Right forelimb (tissue), 1 donor: ENCODE results near the gene ZNF207.
A peak's percentile ranks its signal among the peaks of the same experiment; 100 is the strongest.
"Not testable (repeated sequence)": the region's sequence is repeated elsewhere in the genome, so short reads cannot be mapped to it uniquely, and the experiment has no call there.

ENCODE experiments used
- DNase-seq: peaks from one replicate; pipeline ENCODE4 v3.0.0-alpha.2; 2018

ZNF207 gene

GRCh38 chr17:32335687-32336086 lies 14.3 kb upstream of the ZNF207 start:
- no peak for DNase-seq

DNA sequence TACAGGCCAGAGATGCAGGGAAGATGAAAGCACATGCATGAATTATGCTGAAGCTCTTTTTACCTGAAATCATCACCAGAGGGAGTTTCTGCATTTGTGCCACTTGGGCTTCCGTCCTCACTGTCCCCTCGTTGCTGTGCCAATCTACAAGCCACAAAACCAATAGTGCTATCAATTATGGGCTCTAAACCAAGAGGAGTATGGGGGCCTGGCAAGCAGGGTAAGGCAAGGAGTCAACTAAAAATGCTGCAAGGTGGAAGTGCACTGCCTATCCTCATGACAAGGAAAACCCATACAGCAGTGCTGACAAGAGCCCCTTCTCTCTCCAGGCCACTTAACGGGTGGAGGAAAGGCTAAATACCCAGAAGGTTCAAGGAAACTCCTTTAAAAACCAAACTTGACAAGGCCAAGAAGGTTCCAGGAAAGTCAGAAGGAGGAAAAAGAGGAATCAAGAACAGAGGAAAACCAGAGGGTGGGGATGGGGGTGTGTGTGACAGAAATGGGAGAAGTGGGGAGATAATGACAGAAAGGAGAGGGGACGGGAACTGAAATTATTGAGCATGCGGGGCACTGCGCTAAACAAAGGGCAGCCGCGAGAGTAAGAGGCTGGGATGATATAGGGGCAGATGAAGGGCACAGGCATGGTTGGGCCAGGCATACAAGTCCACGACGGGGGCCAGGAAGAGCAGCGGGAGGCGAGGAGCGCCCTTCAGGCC lies 8.7 kb upstream of the ZNF207 start:
- DNase-seq, result no peak

DNA sequence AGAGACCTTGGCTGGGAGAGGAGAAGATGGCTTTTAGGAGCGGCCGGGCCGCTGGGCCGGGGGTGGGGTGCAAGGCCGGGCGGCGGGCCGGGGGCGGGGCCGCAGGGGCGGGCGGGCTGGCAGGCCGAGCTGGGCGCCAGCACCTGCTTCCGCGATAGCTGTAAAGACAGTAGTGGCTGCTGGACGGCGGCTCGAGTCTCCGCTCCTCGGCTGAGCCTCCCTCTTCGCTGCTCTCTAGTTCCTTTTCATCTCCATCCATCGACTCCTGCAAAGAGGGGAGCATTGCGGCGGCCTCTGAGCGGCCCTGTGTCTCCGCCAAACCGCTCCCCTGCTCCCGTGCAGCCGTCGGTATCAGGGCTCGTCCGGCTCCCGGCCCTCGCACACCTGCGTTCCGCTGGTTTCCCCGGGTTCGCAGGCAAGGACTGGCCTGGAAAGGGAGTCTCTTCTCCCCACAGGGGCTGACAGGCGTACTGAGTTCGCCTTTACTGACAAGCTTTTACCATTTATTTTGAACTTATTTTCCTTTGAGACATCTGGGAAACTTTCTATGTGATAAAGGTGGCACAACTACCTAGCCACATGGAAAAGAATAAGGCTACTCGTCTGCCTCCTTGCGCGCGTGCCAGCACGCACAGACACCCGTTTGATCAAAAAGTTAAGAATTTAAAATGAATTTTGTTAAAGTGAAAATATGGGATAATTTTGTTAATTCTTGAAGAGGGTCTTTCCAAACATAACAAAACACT lies 7.9 kb upstream of the ZNF207 start, which contains the start of gene C17orf75:
Gene C17orf75, minus strand, starts transcription at position 317 of the 746 bp plus-strand sequence. Its CDS starts 34 bp downstream, at position 283.
- peak; percentile 87 for DNase-seq

- no peak for DNase-seq
Observed at GRCh38 chr17:32342603-32343325, 7.2 kb upstream of the ZNF207 start.

DNA sequence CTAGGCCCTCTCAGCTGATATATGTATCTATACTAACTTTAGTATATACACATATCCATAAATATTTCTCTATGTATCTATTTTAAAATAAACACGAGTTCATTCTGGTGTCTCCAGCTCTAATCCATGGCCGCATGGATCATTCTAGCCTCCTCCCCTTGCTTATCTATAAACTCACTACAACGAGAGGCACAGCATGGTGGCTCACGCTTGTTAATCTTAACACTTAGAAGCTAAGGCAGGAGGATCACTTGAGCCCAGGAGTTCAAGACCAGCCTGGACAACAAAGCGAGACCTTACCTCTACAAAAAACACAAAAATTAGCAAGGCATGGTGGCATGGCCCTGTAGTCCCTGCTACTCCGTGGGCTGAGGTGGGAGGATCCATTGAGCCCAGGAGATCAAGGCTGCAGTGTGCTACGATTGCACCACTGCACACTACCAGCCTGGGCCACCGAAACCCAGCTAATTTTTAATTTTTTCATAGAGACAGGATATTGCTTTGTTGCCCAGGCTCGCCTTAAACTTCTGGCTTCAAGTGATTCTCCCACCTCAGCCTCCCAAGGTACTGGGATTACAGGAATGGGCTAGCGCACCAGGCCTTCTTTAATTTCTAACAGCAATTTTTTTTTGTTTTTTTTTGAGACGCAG lies 3.9 kb upstream of the ZNF207 start:
- DNase-seq, result no peak

- no peak for DNase-seq
Observed at GRCh38 chr17:32348483-32348800, 1.5 kb upstream of the ZNF207 start.

DNA sequence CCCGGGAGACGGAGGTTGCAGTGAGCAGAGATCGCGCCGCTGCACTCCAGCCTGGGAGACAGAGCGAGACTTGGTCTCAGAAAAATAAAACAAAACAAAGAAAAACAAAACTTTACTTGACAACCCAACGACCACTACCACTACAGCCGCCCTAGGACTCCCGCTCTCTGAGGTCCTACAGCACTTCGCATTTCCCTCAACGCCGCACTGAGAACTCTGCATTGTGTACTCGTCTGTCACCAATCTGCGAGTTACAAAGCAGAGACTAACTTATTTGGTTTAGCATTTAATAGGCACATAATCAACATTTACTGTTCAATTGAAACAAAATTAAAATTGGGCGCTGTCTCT lies 479 bp upstream of the ZNF207 start:
- peak; percentile 55 for DNase-seq

DNA sequence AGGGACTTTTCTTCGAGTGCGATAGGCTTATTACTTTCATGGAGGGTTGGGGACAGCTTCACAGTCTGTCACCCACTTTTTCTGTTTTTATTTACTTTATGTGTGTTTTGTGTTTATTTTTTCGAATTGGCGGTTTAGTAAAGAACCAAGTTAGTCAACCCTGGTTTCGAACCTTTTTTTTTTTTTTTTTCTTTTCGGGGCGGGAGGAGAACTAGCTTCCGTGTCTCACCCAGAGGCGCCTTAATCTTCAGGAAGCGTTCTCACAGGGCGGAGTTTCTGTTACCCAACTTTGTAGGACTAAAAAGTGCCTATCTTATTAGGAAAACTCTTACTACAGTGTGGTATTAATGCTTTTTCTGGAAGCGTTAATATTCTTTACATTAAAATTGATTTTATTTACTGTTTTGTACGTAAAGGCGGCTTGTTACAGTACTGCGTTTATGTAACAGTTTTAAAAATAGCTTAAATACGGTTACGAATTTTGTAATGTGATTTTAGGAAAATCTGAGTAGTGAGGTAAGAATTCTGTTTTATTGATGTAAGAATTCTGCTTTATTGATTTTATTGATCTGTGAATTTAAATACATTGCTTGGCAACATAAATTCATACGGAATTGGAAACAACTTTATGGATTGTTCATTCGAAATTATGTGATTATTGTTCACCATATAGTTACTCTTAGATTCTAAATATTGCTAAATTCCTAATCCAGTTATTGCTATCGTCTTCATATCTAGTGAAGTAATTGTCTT lies 885 bp downstream of the ZNF207 start:
- no peak for DNase-seq

GRCh38 chr17:32352734-32353133 lies 2.8 kb downstream of the ZNF207 start:
- not testable (repeated sequence) for DNase-seq

DNA sequence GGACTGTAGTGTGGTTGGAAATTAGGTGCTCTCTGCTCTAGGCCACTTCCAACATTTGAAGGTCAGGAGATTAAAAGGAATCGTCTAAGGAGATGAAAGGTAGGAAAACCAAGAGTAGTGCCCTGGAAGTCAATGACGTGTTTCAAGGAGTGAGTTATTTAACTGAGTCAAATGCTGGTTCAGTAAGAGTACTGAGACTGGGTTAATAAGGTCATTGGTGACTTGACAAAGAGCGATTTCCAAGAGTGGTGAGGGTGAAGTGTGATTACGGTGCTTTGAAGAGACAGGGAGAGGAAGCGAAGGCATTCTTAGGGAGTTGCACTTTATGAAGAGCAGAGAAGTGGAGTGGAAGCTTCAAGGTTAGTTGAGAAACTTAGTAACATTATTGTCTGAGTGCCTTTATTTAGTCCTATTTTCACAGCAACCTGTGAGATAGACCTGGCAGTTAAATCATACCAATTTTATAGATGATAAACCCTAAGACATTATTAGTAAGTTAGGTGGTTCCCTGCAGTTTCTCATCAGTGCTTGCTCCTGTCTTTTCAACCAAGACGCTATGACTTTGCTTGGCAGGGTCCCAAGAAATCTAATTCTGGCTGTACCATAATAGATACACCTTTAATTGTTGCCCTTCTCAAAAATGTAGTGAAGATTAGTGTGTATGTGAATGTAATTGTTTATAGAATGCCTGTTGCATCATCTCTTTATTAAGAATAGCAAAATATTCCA lies 5.9 kb downstream of the ZNF207 start:
- no peak for DNase-seq

GRCh38 chr17:32356378-32356743 lies 6.4 kb downstream of the ZNF207 start:
- no peak for DNase-seq

GRCh38 chr17:32356750-32357149 lies 6.8 kb downstream of the ZNF207 start:
- no peak for DNase-seq

DNA sequence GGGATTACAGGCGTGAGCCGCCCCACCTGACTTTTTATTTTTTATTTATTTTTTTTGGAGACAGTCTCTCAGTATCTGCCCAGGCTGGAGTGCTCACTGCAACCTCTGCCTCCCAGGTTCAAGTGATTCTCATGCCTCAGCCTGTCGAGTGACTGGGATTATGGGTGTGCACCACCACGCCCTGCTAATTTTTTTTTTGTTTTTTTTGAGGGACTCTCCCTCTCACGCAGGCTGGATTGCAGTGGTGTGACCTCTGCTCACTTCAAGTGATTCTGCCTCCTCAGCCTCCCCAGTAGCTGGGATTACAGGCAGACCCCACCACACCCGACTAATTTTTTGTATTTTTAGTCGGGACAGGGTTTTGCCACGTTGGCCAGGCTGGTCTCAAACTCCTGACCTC lies 7.7 kb downstream of the ZNF207 start:
- no peak for DNase-seq

- no peak for DNase-seq
Observed at GRCh38 chr17:32361270-32361669, 11.3 kb downstream of the ZNF207 start.

DNA sequence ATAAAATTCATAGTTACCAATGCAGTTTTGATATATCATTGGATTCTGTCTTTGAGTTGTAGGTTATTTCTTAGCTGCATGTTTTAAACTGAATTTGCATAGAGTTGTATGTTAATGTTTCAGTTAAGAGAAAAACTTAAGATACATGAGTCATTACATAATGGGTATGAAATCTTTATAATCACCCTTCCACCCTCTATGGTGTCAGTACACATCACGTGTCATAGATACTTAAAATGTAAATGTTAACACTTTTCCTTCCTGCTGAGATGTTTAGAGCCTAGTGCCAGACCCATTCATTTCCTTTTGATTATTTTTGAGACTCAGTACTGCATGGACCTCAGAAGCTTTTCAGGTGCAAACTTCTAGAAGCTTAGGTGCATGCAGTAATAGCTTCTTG lies 20.5 kb downstream of the ZNF207 start:
- DNase-seq, result no peak

DNA sequence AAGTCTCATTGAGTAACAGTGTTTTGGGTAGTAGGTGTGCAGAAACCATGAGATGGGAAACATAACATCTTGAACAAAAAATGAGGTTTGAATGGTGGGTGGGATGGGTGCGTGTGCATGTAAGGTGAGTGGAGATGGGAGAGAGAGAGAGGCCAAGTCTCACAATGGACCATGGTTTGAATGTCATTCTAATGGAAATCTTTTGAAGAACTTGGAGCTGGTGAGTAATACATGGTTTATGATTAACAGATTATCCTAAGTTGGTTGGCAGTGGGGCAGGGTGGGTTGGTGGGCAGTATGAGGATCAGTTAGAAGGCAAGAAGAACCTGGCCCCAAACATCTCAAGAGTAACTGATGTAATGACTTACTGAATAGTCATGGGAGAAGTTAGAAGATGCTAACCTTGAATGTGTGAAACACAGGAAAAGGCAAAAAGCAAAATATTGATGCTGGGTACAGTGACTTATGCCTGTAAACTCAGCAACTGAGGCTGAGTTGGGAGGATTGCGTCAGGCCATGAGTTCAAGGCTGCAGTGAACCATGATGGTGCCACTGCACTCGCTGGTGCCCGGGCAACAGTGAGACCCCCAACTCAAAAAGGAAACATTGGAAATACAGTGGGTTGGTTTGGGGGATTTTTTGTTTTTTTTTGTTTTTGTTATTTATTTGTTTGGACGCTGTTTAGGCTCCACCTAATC lies 32.7 kb downstream of the ZNF207 start:
- no peak for DNase-seq

DNA sequence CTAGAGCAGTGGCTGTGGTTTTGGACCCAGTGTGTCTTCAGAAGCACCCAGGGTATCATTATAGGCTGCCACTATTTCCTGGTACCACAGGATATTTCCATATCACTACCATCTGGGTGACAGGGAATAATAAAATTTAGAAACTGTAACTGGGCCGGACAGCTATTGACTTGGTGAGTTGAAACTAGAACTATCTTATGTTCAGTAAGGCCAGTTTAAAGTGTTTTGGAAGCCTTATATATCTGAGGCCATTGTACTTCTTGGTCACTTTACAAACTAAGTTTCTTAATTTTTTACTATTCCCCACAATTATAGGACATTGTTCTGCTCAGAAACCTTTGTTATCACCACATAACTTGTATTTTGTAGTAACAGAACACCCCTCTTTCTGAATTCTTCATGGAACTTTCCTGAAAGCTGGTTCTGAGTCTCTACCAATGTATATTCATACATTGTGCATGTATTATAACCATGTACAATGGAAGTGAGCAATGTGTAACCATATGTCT lies 34.0 kb downstream of the ZNF207 start:
- DNase-seq, result no peak

GRCh38 chr17:32385121-32385520 lies 35.2 kb downstream of the ZNF207 start:
- DNase-seq, result no peak

DNA sequence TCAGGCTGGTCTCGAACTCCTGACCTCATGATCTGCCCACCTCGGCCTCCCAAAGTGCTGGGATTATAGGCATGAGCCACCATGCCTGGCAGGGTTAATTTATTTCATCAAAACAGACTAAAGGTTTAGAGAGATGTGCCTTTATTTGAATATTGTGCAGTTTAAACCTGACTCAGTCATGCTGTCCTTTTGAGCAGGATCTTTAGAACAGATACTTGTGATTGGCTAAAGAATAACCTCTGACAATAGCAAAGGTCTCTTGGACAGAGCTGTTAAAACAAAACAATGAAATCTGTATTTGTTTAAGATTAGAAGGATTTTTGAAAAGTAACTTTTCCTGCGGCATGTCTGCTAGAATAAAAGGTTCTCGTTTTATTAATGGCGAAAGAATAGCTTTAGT lies 36.0 kb downstream of the ZNF207 start:
- DNase-seq, result no peak

- DNase-seq, result no peak
Observed at GRCh38 chr17:32386844-32387243, 36.9 kb downstream of the ZNF207 start.

DNA sequence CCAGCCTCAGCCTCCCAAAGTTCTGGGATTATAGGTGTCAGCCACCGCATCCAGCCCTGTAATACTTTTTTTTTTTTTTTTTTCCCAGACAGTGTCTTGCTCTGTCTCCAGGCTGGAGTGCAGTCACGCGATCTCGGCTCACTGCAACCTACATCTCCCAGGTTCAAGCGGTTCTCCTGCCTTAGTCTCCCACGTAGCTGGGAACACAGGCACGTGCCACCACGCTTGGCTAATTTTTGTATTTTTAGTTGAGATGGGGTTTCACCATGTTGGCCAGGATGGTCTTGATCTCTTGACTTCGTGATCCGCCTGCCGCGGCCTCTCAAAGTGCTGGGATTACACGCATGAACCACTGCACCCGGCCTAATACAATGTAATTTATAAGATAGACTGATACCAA lies 38.2 kb downstream of the ZNF207 start:
- DNase-seq, result not testable (repeated sequence)
